Activated naive CD8-positive, alpha-beta T cell (primary cell): Measurements from ENCODE around the gene PLEKHH1.
"Not testable (repeated sequence)": the region's sequence is repeated elsewhere in the genome, so short reads cannot be mapped to it uniquely, and the experiment has no call there.

ENCODE experiments used
- H3K27ac Mint-ChIP-seq: one replicate; pipeline ENCODE4 v1.8.0; 2021; ENCODE audit warnings: mixed read lengths
- H3K27me3 Mint-ChIP-seq: one replicate; pipeline ENCODE4 v1.8.0; 2021; ENCODE audit warnings: mixed read lengths
- H3K36me3 Mint-ChIP-seq: one replicate; pipeline ENCODE4 v1.8.0; 2021; ENCODE audit warnings: mixed read lengths
- H3K4me1 Mint-ChIP-seq: one replicate; pipeline ENCODE4 v1.8.0; 2021; ENCODE audit warnings: low read depth, mixed read lengths
- H3K4me3 Mint-ChIP-seq: one replicate; pipeline ENCODE4 v1.8.0; 2021; ENCODE audit warnings: mild to moderate bottlenecking, mixed read lengths
- H3K9me3 Mint-ChIP-seq: one replicate; pipeline ENCODE4 v1.8.0; 2021; ENCODE audit warnings: low read depth, mixed read lengths

The PLEKHH1 gene

GRCh38 chr14:67623114-67623513, 90.0 kb downstream of the PLEKHH1 start:
- peaks cover 41% of the 10 kb centered on the region for H3K4me1 Mint-ChIP-seq
- H3K9me3 Mint-ChIP-seq = no peaks in the 10 kb centered on the region
- peak overlapping the region; percentile 69 for H3K27ac Mint-ChIP-seq
- H3K4me3 Mint-ChIP-seq = peak overlapping the region; percentile 20
- peaks cover 3% of the 10 kb centered on the region for H3K36me3 Mint-ChIP-seq
- H3K27me3 Mint-ChIP-seq = no peaks in the 10 kb centered on the region

GRCh38 chr14:67626131-67626530, 93.0 kb downstream of the PLEKHH1 start:
- not testable (repeated sequence) for H3K9me3 Mint-ChIP-seq, H3K27me3 Mint-ChIP-seq, H3K27ac Mint-ChIP-seq, H3K36me3 Mint-ChIP-seq, H3K4me3 Mint-ChIP-seq
- peaks cover 16% of the 10 kb centered on the region for H3K4me1 Mint-ChIP-seq

GRCh38 chr14:67627519-67627918, 94.4 kb downstream of the PLEKHH1 start:
- no peak overlapping the region for H3K27ac Mint-ChIP-seq
- no peaks in the 10 kb centered on the region for H3K9me3 Mint-ChIP-seq
- H3K27me3 Mint-ChIP-seq = no peaks in the 10 kb centered on the region
- H3K4me1 Mint-ChIP-seq = peaks cover 9% of the 10 kb centered on the region
- no peak overlapping the region for H3K4me3 Mint-ChIP-seq
- peaks cover 3% of the 10 kb centered on the region for H3K36me3 Mint-ChIP-seq

DNA sequence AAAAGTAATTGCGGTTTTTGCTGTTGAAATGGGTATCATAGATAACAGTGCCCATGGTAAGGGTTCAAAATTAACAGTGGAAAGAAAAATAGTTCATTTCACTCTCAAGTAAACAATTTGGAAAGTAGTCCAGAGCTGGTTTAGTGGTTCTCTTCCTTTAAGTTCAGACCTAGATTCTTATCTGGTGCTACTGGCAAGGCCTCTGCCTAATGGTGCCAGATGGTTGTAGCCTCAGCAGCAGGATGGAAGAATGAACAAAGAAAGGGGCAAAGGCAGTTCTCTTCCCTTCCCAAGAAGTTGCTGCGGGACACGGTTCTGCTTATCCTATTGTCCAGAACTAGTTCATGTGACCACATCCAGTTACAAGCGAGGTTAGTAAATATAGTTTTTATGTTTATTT, 97.1 kb downstream of the PLEKHH1 start:
- no peaks in the 10 kb centered on the region for H3K27me3 Mint-ChIP-seq
- H3K27ac Mint-ChIP-seq = no peak overlapping the region
- no peak overlapping the region for H3K4me3 Mint-ChIP-seq
- no peaks in the 10 kb centered on the region for H3K9me3 Mint-ChIP-seq
- H3K36me3 Mint-ChIP-seq = peaks cover 6% of the 10 kb centered on the region
- H3K4me1 Mint-ChIP-seq = no peaks in the 10 kb centered on the region

- Mint-ChIP-seq H3K27me3 (no peaks in the 10 kb centered on the region), H3K27ac (no peak overlapping the region), H3K9me3 (no peaks in the 10 kb centered on the region), H3K36me3 (peaks cover 6% of the 10 kb centered on the region), H3K4me3 (no peak overlapping the region), H3K4me1 (no peaks in the 10 kb centered on the region)
These were observed 97.8 kb downstream of the PLEKHH1 start for GRCh38 chr14:67630938-67631337.

- Mint-ChIP-seq H3K36me3 (peaks cover 6% of the 10 kb centered on the region), H3K9me3 (no peaks in the 10 kb centered on the region), H3K4me1 (no peaks in the 10 kb centered on the region), H3K27ac (no peak overlapping the region), H3K27me3 (no peaks in the 10 kb centered on the region), H3K4me3 (no peak overlapping the region)
These were observed 100.5 kb downstream of the PLEKHH1 start for GRCh38 chr14:67633451-67634147.

GRCh38 chr14:67636361-67636919, 103.3 kb downstream of the PLEKHH1 start:
- no peak overlapping the region for H3K27ac Mint-ChIP-seq
- H3K36me3 Mint-ChIP-seq = peaks cover 6% of the 10 kb centered on the region
- H3K9me3 Mint-ChIP-seq = no peaks in the 10 kb centered on the region
- H3K4me1 Mint-ChIP-seq = no peaks in the 10 kb centered on the region
- H3K27me3 Mint-ChIP-seq = no peaks in the 10 kb centered on the region
- no peak overlapping the region for H3K4me3 Mint-ChIP-seq

- Mint-ChIP-seq H3K27me3 (no peaks in the 10 kb centered on the region), H3K9me3 (no peaks in the 10 kb centered on the region), H3K4me3 (no peak overlapping the region), H3K4me1 (peaks cover 4% of the 10 kb centered on the region), H3K36me3 (peaks cover 5% of the 10 kb centered on the region), H3K27ac (no peak overlapping the region)
These were observed 105.6 kb downstream of the PLEKHH1 start for GRCh38 chr14:67638642-67639041.
